HepG2 (cell line): Measurements from ENCODE around the gene PNP. TPM values are rescaled to one million over a fixed set of nuclear protein-coding genes. Genes with fewer than 3 reads are reported as not detected.

ENCODE experiments used
- ATAC-seq: fragments of 200-7000 bp; cut with Tn5 transposase; 3 replicates; pipeline ENCODE4 v1.9.1; 2020; ENCODE audit warnings: mild to moderate bottlenecking, moderate library complexity
- BruUV-seq: library from RNA; stranded (reverse); fragments of 400-500 nt; replicated peaks from 2 replicates; lab custom pipeline; 2021; lab: Mats Ljungman, UMichigan
- CTCF ChIA-PET: fragments of 300-600 bp; formaldehyde crosslinking; extraction: SDS; loops from one replicate; lab custom pipeline; 2021; ENCODE audit warnings: low total read pairs, inconsistent platforms, low intra/inter-chr PET ratio; lab: Yijun Ruan, JAX
- POLR2A ChIA-PET: fragments of 350-600 bp; sonication (Branson Sonifier 250); formaldehyde crosslinking; loops from one replicate; lab custom pipeline; 2020; ENCODE audit warnings: antibody characterized with exemption, inconsistent platforms; lab: Yijun Ruan, JAX
- DNase-seq: peaks from one replicate; pipeline ENCODE4 v3.0.0-alpha.2; 2015; ENCODE audit warnings: low spot score
- FAIRE-seq: peaks from 3 replicates; lab custom pipeline; 2011; peaks lifted over from hg19 to GRCh38; lab: Jason Lieb, UNC
- H2AFZ ChIP-seq: one replicate; pipeline ENCODE4 v1.6.1; 2011; ENCODE audit warnings: low read length, inconsistent platforms
- H3K27ac ChIP-seq: fragments of 300-600 bp; 3 replicates; pipeline ENCODE4 v1.8.0; 2011; ENCODE audit warnings: mixed run types, mild to moderate bottlenecking, mixed read lengths, low read length, inconsistent platforms; ENCODE audit not compliant: insufficient read depth; ENCODE audit errors: extremely low read length
- H3K27me3 ChIP-seq, 2 experiments: fragments of 200-600 bp in 1 of 2; 2 replicates in 1 of 2; 3 replicates in 1 of 2; pipeline versions ENCODE4 v1.6.0 to v1.8.0; 2011; ENCODE audit warnings: low read length in 2 of 2, mild to moderate bottlenecking in 2 of 2, moderate library complexity in 2 of 2, inconsistent platforms in 1 of 2; ENCODE audit not compliant: insufficient read depth in 2 of 2, control insufficient read depth in 1 of 2
- H3K36me3 ChIP-seq, 2 experiments: fragments of 200-600 bp in 1 of 2; replicated peaks in 1 of 2; 2 replicates in 1 of 2; 3 replicates in 1 of 2; pipeline versions ENCODE4 v1.5.1 to v1.8.0; 2011; ENCODE audit warnings: low read length in 2 of 2, inconsistent platforms in 1 of 2; ENCODE audit not compliant: insufficient read depth in 2 of 2, control insufficient read depth in 1 of 2
- H3K4me1 ChIP-seq: 2 replicates; pipeline ENCODE4 v1.5.1; 2012; ENCODE audit warnings: low read length, inconsistent platforms; ENCODE audit not compliant: insufficient read depth
- H3K4me2 ChIP-seq: 2 replicates; pipeline ENCODE4 v1.6.0; 2011; ENCODE audit warnings: low read depth, low read length, inconsistent platforms
- H3K4me3 ChIP-seq, 3 experiments: fragments of 200-600 bp in 1 of 3; sonication (generic), shearing (Covaris generic) in 1 of 3; replicated peaks in 1 of 3; 2 replicates each; pipeline ENCODE4 v1.5.1; 2011 to 2016; ENCODE audit warnings: low read length in 3 of 3, inconsistent platforms in 2 of 3, low read depth in 2 of 3, mild to moderate bottlenecking in 2 of 3, control low read depth in 1 of 3, mixed read lengths in 1 of 3; ENCODE audit not compliant: insufficient read depth in 1 of 3
- H3K79me2 ChIP-seq: one replicate; pipeline ENCODE4 v1.6.1; 2011; ENCODE audit warnings: low read length, inconsistent platforms; ENCODE audit not compliant: insufficient read depth
- H3K9ac ChIP-seq: 2 replicates; pipeline ENCODE4 v1.6.0; 2011; ENCODE audit warnings: mild to moderate bottlenecking, low read depth, low read length, inconsistent platforms; ENCODE audit not compliant: insufficient read depth
- H3K9me3 ChIP-seq: 2 replicates; pipeline ENCODE4 v1.5.1; 2012; ENCODE audit warnings: mild to moderate bottlenecking, low read length
- H4K20me1 ChIP-seq: 2 replicates; pipeline ENCODE4 v1.6.0; 2011; ENCODE audit warnings: inconsistent platforms, mild to moderate bottlenecking, low read length, moderate library complexity; ENCODE audit not compliant: insufficient read depth
- CC2D1A ChIP-seq: sonication (generic); formaldehyde crosslinking; IDR thresholded peaks from 2 replicates; pipeline ENCODE4 v1.8.1; 2023; ENCODE audit warnings: mild to moderate bottlenecking, missing genetic modification reagents
- FOXO4 ChIP-seq: sonication (generic); formaldehyde crosslinking; conservative IDR thresholded peaks from 2 replicates; pipeline ENCODE4 v1.8.1; 2023; ENCODE audit warnings: missing genetic modification reagents
- HNRNPK ChIP-seq: fragments of 200-400 bp; formaldehyde crosslinking; IDR thresholded peaks from 2 replicates; pipeline ENCODE4 v1.6.1; 2018; ENCODE audit warnings: low read length, low read depth, moderate library complexity, mild to moderate bottlenecking; ENCODE audit not compliant: poor library complexity, severe bottlenecking
- JDP2 ChIP-seq: sonication (generic); formaldehyde crosslinking; IDR thresholded peaks from 2 replicates; pipeline ENCODE4 v1.8.1; 2022; ENCODE audit warnings: missing genetic modification reagents, borderline replicate concordance
- JUND ChIP-seq: sonication (generic); formaldehyde crosslinking; IDR thresholded peaks from 2 replicates; pipeline ENCODE4 v1.8.0; 2022; ENCODE audit warnings: mild to moderate bottlenecking, missing genetic modification reagents
- KAT7 ChIP-seq: IDR thresholded peaks from 2 replicates; pipeline ENCODE4 v1.6.1; 2018; ENCODE audit warnings: borderline replicate concordance, missing compliant biosample characterization
- MAZ ChIP-seq, 2 experiments: sonication (generic) in 1 of 2; formaldehyde crosslinking in 1 of 2; IDR thresholded peaks; 2 replicates each; pipeline versions ENCODE4 v1.5.0 to v1.6.1; 2012 to 2020; ENCODE audit warnings: low read depth in 2 of 2, mild to moderate bottlenecking in 2 of 2, borderline replicate concordance in 1 of 2, improper control_type of control experiment in 1 of 2, low read length in 1 of 2, missing genetic modification reagents in 1 of 2, moderate library complexity in 1 of 2
- MYC ChIP-seq: sonication (generic); formaldehyde crosslinking; IDR thresholded peaks from 2 replicates; pipeline ENCODE4 v1.9.0; 2021; ENCODE audit warnings: missing genetic modification reagents, borderline replicate concordance
- PAWR ChIP-seq: sonication (generic); formaldehyde crosslinking; IDR thresholded peaks from 2 replicates; pipeline ENCODE4 v1.4.0; 2020; ENCODE audit warnings: missing genetic modification reagents, mild to moderate bottlenecking, borderline replicate concordance
- PLSCR1 ChIP-seq: sonication (generic); formaldehyde crosslinking; IDR thresholded peaks from 2 replicates; pipeline ENCODE4 v1.5.0; 2020; ENCODE audit warnings: missing genetic modification reagents, mild to moderate bottlenecking, borderline replicate concordance
- SMYD3 ChIP-seq: sonication (generic); formaldehyde crosslinking; IDR thresholded peaks from 2 replicates; pipeline ENCODE4 v1.8.1; 2023; ENCODE audit warnings: mild to moderate bottlenecking, missing genetic modification reagents
- TEAD2 ChIP-seq: sonication (generic); formaldehyde crosslinking; IDR thresholded peaks from 2 replicates; pipeline ENCODE4 v1.9.0; 2021; ENCODE audit warnings: missing genetic modification reagents
- TEF ChIP-seq: sonication (generic); formaldehyde crosslinking; IDR thresholded peaks from 2 replicates; pipeline ENCODE4 v1.5.0; 2020; ENCODE audit warnings: missing genetic modification reagents
- ZNF605 ChIP-seq: sonication (generic); formaldehyde crosslinking; IDR thresholded peaks from 2 replicates; pipeline ENCODE4 v1.8.0; 2022; ENCODE audit warnings: mild to moderate bottlenecking, missing genetic modification reagents
- WGBS: methylation state at CpG from one replicate; pipeline ENCODE4 v1.1.6; 2017; ENCODE audit warnings: low lambda C conversion rate; 5-methylcytosine and 5-hydroxymethylcytosine counted together
- in situ Hi-C: cut with HindIII; loops from 2 replicates; pipeline ENCODE4 v1.10.0; 2017; ENCODE audit warnings: low pct_unique_long_range_greater_than_20kb; ENCODE audit not compliant: extremely low pct_ligation_motif_present
- intact Hi-C: fragments of 100-400 bp; cut with micrococcal nuclease; formaldehyde crosslinking; loops from one replicate; pipeline ENCODE4 v1.10.0; 2022; ENCODE audit not compliant: unreplicated experiment
- polyA plus RNA-seq, 8 experiments: library from polyadenylated mRNA; depleted of rRNA in 3 of 8; stranded (reverse) in 7 of 8; unstranded in 1 of 8; fragments of >200 nt; fragmentation: Illumina TruSeq in 4 of 8; extraction: Trizol in 4 of 8; gene quantifications; 2 replicates each; pipeline versions ENCODE4 v1.2.1 to v1.2.3, GENCODE V29; 2011 to 2016; ENCODE audit warnings: low read depth in 4 of 8, missing spikeins in 1 of 8, mixed read lengths in 1 of 8; ENCODE audit not compliant: insufficient read depth in 1 of 8
- total RNA-seq, 5 experiments: library from RNA; depleted of rRNA; stranded (reverse); fragments of >200 nt; fragmentation: Illumina TruSeq; extraction: Trizol; gene quantifications; 2 replicates each; pipeline ENCODE4 v1.2.3, GENCODE V29; 2016; ENCODE audit warnings: low read depth in 1 of 5
- TF ChIP-seq, protein P1 (sequence below): IDR thresholded peaks from 2 replicates; pipeline ENCODE4 v1.6.1; 2012; ENCODE audit warnings: low read length, improper control_type of control experiment

The PNP gene
- total and polyA plus RNA-seq, 2 of the 13 experiments (the other 11 are each of a cell fraction or from before 2014, with no cell fraction given): 45.4 to 74.8 TPM

- TF ChIP-seq, protein P1, sequence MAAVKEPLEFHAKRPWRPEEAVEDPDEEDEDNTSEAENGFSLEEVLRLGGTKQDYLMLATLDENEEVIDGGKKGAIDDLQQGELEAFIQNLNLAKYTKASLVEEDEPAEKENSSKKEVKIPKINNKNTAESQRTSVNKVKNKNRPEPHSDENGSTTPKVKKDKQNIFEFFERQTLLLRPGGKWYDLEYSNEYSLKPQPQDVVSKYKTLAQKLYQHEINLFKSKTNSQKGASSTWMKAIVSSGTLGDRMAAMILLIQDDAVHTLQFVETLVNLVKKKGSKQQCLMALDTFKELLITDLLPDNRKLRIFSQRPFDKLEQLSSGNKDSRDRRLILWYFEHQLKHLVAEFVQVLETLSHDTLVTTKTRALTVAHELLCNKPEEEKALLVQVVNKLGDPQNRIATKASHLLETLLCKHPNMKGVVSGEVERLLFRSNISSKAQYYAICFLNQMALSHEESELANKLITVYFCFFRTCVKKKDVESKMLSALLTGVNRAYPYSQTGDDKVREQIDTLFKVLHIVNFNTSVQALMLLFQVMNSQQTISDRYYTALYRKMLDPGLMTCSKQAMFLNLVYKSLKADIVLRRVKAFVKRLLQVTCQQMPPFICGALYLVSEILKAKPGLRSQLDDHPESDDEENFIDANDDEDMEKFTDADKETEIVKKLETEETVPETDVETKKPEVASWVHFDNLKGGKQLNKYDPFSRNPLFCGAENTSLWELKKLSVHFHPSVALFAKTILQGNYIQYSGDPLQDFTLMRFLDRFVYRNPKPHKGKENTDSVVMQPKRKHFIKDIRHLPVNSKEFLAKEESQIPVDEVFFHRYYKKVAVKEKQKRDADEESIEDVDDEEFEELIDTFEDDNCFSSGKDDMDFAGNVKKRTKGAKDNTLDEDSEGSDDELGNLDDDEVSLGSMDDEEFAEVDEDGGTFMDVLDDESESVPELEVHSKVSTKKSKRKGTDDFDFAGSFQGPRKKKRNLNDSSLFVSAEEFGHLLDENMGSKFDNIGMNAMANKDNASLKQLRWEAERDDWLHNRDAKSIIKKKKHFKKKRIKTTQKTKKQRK: no peak
- TF ChIP-seq MAZ (IDR thresholded peaks at IDR 0.05; ENCODE audit: borderline replicate concordance, low read depth, low read length) (no peak), MAZ (CRISPR knock-in tag; IDR thresholded peaks at IDR 0.05; ENCODE audit: low read depth) (no peak), PLSCR1 (CRISPR knock-in tag) (no peak), HNRNPK (no peak)
- TF ChIP-seq, all 625 proteins: peak for 0
These were observed 23.3 kb downstream of the PNP start (continued) for GRCh38 chr14:20492486-20492885.

DNA sequence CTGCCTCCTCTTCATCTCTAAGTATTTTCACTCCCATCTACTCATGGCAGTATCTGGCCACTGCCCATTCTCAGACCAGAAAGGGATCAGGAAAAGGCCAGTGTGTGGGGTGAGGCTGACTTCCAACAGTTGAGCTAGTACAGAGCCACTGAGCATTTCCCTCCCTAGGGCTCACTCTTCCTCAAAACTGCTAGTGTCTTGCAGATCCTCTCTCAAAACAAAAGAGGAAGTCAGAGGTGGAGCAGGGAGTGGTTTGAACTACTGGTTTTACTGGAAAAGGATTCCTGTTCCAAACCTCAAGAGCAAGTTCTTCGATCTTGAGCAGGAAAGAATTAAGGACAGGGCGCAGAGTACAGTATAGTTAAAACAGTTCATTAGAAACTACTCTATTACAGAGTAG, 24.4 kb downstream of the PNP start:
- Histone ChIP-seq H3K36me3 (no peaks in the 10 kb centered on the region), H3K9me3 (no peaks in the 10 kb centered on the region), H3K4me3 (no peak overlapping the region), H3K9ac (no peak overlapping the region), H3K4me1 (peaks cover 26% of the 10 kb centered on the region), H4K20me1 (no peaks in the 10 kb centered on the region), H3K27ac (no peak overlapping the region), H3K27me3 (peaks cover 0 to 10% of the 10 kb centered on the region in 2 experiments; a peak in 1 of 5 replicates), H2AFZ (no peak overlapping the region), H3K4me2 (no peak overlapping the region), H3K79me2 (no peaks in the 10 kb centered on the region)
- 80% methylated on average over 2 of the region's 2 CpGs for WGBS
- DNase-seq (no peak), ATAC-seq (no peak), FAIRE-seq (no peak)
- TF ChIP-seq TEAD2 (CRISPR knock-in tag): no peak
- TF ChIP-seq MYC (CRISPR knock-in tag): no peak
- no peak for TF ChIP-seq TEF (CRISPR knock-in tag)
- TF ChIP-seq FOXO4 (CRISPR knock-in tag): no peak
- TF ChIP-seq JUND (CRISPR knock-in tag): no peak
- no peak for TF ChIP-seq ZNF605 (CRISPR knock-in tag)
- no peak for TF ChIP-seq CC2D1A (CRISPR knock-in tag)
- TF ChIP-seq JDP2 (CRISPR knock-in tag): no peak
- no peak for TF ChIP-seq KAT7 (CRISPR knock-in tag)
- no peak for TF ChIP-seq PAWR (CRISPR knock-in tag)
- no peak for TF ChIP-seq SMYD3 (CRISPR knock-in tag)
- in situ Hi-C loops: no loop called here
- ChIA-PET CTCF (no interaction called here), POLR2A (no interaction called here)
- intact Hi-C loops: no loop called here
- no TSS peak for BruUV-seq
